ENCODE data around the gene ST3GAL5.

The ST3GAL5 gene

GRCh38 chr2:85853499-85854165 is 35.2 kb downstream of the ST3GAL5 start:
- H3K4me3 ChIP-seq (ENCODE audit: low read depth, low read length), result peak overlapping the region; percentile 15; the same call in 1 of the 2 replicates
- TF ChIP-seq, protein P1, sequence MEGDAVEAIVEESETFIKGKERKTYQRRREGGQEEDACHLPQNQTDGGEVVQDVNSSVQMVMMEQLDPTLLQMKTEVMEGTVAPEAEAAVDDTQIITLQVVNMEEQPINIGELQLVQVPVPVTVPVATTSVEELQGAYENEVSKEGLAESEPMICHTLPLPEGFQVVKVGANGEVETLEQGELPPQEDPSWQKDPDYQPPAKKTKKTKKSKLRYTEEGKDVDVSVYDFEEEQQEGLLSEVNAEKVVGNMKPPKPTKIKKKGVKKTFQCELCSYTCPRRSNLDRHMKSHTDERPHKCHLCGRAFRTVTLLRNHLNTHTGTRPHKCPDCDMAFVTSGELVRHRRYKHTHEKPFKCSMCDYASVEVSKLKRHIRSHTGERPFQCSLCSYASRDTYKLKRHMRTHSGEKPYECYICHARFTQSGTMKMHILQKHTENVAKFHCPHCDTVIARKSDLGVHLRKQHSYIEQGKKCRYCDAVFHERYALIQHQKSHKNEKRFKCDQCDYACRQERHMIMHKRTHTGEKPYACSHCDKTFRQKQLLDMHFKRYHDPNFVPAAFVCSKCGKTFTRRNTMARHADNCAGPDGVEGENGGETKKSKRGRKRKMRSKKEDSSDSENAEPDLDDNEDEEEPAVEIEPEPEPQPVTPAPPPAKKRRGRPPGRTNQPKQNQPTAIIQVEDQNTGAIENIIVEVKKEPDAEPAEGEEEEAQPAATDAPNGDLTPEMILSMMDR (IDR thresholded peaks at IDR 0.05; ENCODE audit: low read depth, low read length, missing control alignments), result no peak
- DNase-seq (ENCODE audit: low read depth), result peak; percentile 55

DNA sequence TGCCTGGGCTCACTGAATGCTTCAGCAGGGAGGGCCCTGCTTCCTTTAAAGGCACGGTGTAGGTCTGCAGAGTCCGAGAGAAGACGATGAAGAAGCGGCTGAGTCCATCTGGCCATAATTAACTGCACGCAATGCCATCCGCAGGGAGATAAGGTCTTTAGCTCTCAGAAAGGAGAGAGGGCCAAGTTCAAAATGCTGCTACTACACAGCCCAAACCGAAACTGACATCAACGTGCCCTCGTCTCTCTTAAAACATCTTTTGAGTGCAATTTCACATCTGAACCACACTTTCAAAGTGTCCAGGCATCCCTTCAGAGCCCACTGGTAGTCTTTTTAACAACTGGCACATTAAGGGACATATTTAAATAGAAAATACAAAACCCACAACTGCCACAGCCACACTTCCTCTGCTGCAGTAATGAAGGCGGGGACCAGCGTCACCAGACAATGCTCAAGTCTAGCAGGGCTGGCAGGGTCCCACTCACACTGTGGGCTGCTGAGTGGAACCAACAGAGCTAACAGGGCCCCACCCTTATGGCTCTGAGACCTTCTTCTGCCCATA is 35.8 kb downstream of the ST3GAL5 start:
- DNase-seq (ENCODE audit: low read depth), result peak; percentile 68
- TF ChIP-seq, protein P1 (IDR thresholded peaks at IDR 0.05; ENCODE audit: low read depth, low read length, missing control alignments), result no peak
- H3K4me3 ChIP-seq (ENCODE audit: low read depth, low read length), result peak overlapping the region; percentile 9

GRCh38 chr2:85852152-85852840 is 36.5 kb downstream of the ST3GAL5 start:
- H3K4me3 ChIP-seq (ENCODE audit: low read depth, low read length), result no peak overlapping the region; the same call in 1 of the 2 replicates
- DNase-seq (ENCODE audit: low read depth), result no peak
- TF ChIP-seq, protein P1 (IDR thresholded peaks at IDR 0.05; ENCODE audit: low read depth, low read length, missing control alignments), result no peak

GRCh38 chr2:85851253-85852151 is 37.3 kb downstream of the ST3GAL5 start:
- TF ChIP-seq, protein P1 (IDR thresholded peaks at IDR 0.05; ENCODE audit: low read depth, low read length, missing control alignments), result no peak
- no peak for DNase-seq (ENCODE audit: low read depth)
- H3K4me3 ChIP-seq (ENCODE audit: low read depth, low read length), result no peak overlapping the region

GRCh38 chr2:85850451-85850850 is 38.3 kb downstream of the ST3GAL5 start:
- TF ChIP-seq, protein P1 (IDR thresholded peaks at IDR 0.05; ENCODE audit: low read depth, low read length, missing control alignments), result no peak
- H3K4me3 ChIP-seq (ENCODE audit: low read depth, low read length), result no peak overlapping the region
- DNase-seq (ENCODE audit: low read depth), result no peak

GRCh38 chr2:85847051-85847588 is 41.7 kb downstream of the ST3GAL5 start:
- TF ChIP-seq, protein P1 (IDR thresholded peaks at IDR 0.05; ENCODE audit: low read depth, low read length, missing control alignments), result no peak
- no peak overlapping the region for H3K4me3 ChIP-seq (ENCODE audit: low read depth, low read length)
- DNase-seq (ENCODE audit: low read depth), result no peak
